Measurements from ENCODE around the gene SDK1. TPM values are rescaled to one million over a fixed set of nuclear protein-coding genes. Genes with fewer than 3 reads are reported as not detected.

The SDK1 gene
- total RNA-seq, 1 experiment from 2014 or later, result 9.3 TPM

GRCh38 chr7:3370068-3370830, 69.2 kb downstream of the SDK1 start (continued):
- TF ChIP-seq AR (CRISPR knock-in tag; IDR thresholded peaks at IDR 0.05) (no peak), ZNF425 (CRISPR knock-in tag; conservative IDR thresholded peaks at IDR 0.05) (no peak)

GRCh38 chr7:3370921-3371320, 69.9 kb downstream of the SDK1 start:
- no peak for DNase-seq (ENCODE audit: low spot score)
- H3K4me3 Mint-ChIP-seq, result no peak overlapping the region
- H3K36me3 Mint-ChIP-seq, result no peaks in the 10 kb centered on the region
- CTCF ChIA-PET, result no interaction called here
- no peak for TF ChIP-seq MLX (CRISPR knock-in tag; IDR thresholded peaks at IDR 0.05)
- TF ChIP-seq SOX15 (CRISPR knock-in tag; IDR thresholded peaks at IDR 0.05), result no peak
- no peak for TF ChIP-seq ZNF138 (CRISPR knock-in tag; conservative IDR thresholded peaks at IDR 0.05)
- no peak for TF ChIP-seq JAZF1 (CRISPR knock-in tag; IDR thresholded peaks at IDR 0.05)
- TF ChIP-seq ATF2 (CRISPR knock-in tag; IDR thresholded peaks at IDR 0.05; ENCODE audit: borderline replicate concordance, low read depth), result no peak
- TF ChIP-seq USF1 (CRISPR knock-in tag; IDR thresholded peaks at IDR 0.05), result no peak
- TF ChIP-seq PRRX2 (CRISPR knock-in tag; IDR thresholded peaks at IDR 0.05), result no peak
- no peak for TF ChIP-seq ZSCAN18 (CRISPR knock-in tag; IDR thresholded peaks at IDR 0.05)
- TF ChIP-seq MAX (CRISPR knock-in tag; IDR thresholded peaks at IDR 0.05), result no peak
- TF ChIP-seq ETV6 (CRISPR knock-in tag; IDR thresholded peaks at IDR 0.05), result no peak
- no peak for TF ChIP-seq MXD4 (CRISPR knock-in tag; IDR thresholded peaks at IDR 0.05; ENCODE audit: borderline replicate concordance)
- no peak for TF ChIP-seq ZNF425 (CRISPR knock-in tag; conservative IDR thresholded peaks at IDR 0.05)
- TF ChIP-seq RELA (CRISPR knock-in tag; IDR thresholded peaks at IDR 0.05; ENCODE audit: borderline replicate concordance), result no peak
- TF ChIP-seq ZNF263 (CRISPR knock-in tag; IDR thresholded peaks at IDR 0.05; ENCODE audit: low read depth), result no peak
- POLR2A ChIA-PET, result no interaction called here
- H3K27me3 Mint-ChIP-seq (ENCODE audit: low read depth), result no peaks in the 10 kb centered on the region
- H3K27ac Mint-ChIP-seq, result no peak overlapping the region
- no peaks in the 10 kb centered on the region for H3K9me3 Mint-ChIP-seq
- no peak for ATAC-seq
- peaks cover 25% of the 10 kb centered on the region for H3K4me1 Mint-ChIP-seq

All from WTC11 (cell line).